ENCODE results near the gene ANGPTL2.

ANGPTL2 gene

GRCh38 chr9:127047971-127048370, 74.5 kb downstream of the ANGPTL2 start:
- no peak for DNase-seq

DNA sequence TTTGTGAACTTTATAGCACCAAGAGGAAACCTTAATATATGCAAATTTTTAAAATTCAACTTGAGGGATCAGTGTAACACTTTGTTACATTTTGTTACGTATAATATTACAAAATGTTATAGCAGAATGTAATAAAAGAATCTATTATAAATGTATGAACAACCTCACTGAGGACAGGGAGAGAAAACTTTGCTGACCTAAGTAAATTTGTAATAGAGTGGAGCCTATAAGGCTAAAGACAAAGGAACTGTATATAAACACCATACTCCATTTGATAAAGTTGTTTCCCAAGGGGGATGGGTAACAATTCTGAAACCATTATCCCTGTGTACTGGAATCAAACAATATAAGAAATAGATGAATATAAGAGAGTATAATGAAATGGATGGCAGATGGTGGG, 77.3 kb downstream of the ANGPTL2 start:
- no peak for DNase-seq

DNA sequence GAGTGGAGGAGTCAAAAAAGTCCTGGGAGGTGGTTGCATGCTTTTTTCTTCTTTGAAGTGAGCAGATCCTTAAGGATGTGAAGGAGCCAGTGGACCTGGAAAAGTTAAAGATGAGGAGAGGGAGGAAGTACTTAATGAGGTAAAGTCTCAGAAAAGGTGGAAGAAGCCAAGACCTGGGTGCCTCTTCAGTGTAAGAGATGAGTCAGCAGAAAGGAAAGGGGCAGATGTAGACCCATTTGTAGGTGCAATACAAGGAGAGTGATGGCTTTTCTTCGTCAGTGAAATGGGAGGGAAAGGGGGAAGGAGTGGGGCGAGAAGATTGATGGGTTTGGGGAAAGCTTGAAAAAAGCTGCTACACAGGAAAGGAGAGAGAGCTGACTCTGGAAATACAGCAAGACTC, 82.9 kb downstream of the ANGPTL2 start:
- DNase-seq, result no peak

GRCh38 chr9:127038531-127038930, 83.9 kb downstream of the ANGPTL2 start:
- no peak for DNase-seq

Data from fibroblast of skin of back (primary cell).